Osteoblast (primary cell): ENCODE measurements around the gene HMCN1. TPM values are rescaled to one million over a fixed set of nuclear protein-coding genes. Genes with fewer than 3 reads are reported as not detected.

ENCODE experiments used
- DNase-seq: peaks from one replicate; pipeline ENCODE4 v3.0.0; 2011; ENCODE audit warnings: low spot score, mixed read lengths; ENCODE audit not compliant: insufficient read length; ENCODE audit errors: missing footprints
- H2AFZ ChIP-seq: 2 replicates; pipeline ENCODE4 v1.6.0; 2011; ENCODE audit warnings: mild to moderate bottlenecking, low read length
- H3K27ac ChIP-seq: 2 replicates; pipeline ENCODE4 v1.5.1; 2011; ENCODE audit warnings: mild to moderate bottlenecking, low read depth, low read length, moderate library complexity
- H3K27me3 ChIP-seq: 2 replicates; pipeline ENCODE4 v1.6.0; 2012; ENCODE audit warnings: mild to moderate bottlenecking, control low read depth, inconsistent platforms, low read length, moderate library complexity; ENCODE audit not compliant: insufficient read depth
- H3K36me3 ChIP-seq: 2 replicates; pipeline ENCODE4 v1.5.1; 2011; ENCODE audit warnings: mild to moderate bottlenecking, low read length, control low read depth, moderate library complexity; ENCODE audit not compliant: insufficient read depth
- H3K4me1 ChIP-seq: 2 replicates; pipeline ENCODE4 v1.5.1; 2011; ENCODE audit warnings: mild to moderate bottlenecking, low read length, control low read depth, moderate library complexity; ENCODE audit not compliant: insufficient read depth
- H3K4me2 ChIP-seq: 2 replicates; pipeline ENCODE4 v1.6.0; 2011; ENCODE audit warnings: mild to moderate bottlenecking, low read length; ENCODE audit not compliant: insufficient read depth
- H3K4me3 ChIP-seq: fragments of 200-600 bp; sonication (generic); 3 replicates; pipeline ENCODE4 v1.5.1; 2012; ENCODE audit warnings: mild to moderate bottlenecking, low read length, inconsistent platforms; ENCODE audit not compliant: insufficient read depth
- H3K79me2 ChIP-seq: 2 replicates; pipeline ENCODE4 v1.6.0; 2012; ENCODE audit warnings: mild to moderate bottlenecking, low read length, control low read depth, inconsistent platforms; ENCODE audit not compliant: insufficient read depth
- H3K9me3 ChIP-seq: 2 replicates; pipeline ENCODE4 v1.5.1; 2011; ENCODE audit warnings: low read depth, low read length, control low read depth
- H4K20me1 ChIP-seq: 2 replicates; pipeline ENCODE4 v1.6.0; 2012; ENCODE audit warnings: mild to moderate bottlenecking, low read length, control low read depth; ENCODE audit not compliant: insufficient read depth
- total RNA-seq: library from RNA; depleted of rRNA; stranded (reverse); fragments of >200 nt; gene quantifications from 2 replicates; pipeline ENCODE4 v1.2.3, GENCODE V29; 2012
- TF ChIP-seq, protein P1 (sequence below): IDR thresholded peaks from 2 replicates; pipeline ENCODE4 v1.5.1; 2011; ENCODE audit warnings: mild to moderate bottlenecking, low read depth, low read length, moderate library complexity; ENCODE audit errors: extremely low read depth

Gene HMCN1
- total RNA-seq, 1 donor: 178 TPM

DNA sequence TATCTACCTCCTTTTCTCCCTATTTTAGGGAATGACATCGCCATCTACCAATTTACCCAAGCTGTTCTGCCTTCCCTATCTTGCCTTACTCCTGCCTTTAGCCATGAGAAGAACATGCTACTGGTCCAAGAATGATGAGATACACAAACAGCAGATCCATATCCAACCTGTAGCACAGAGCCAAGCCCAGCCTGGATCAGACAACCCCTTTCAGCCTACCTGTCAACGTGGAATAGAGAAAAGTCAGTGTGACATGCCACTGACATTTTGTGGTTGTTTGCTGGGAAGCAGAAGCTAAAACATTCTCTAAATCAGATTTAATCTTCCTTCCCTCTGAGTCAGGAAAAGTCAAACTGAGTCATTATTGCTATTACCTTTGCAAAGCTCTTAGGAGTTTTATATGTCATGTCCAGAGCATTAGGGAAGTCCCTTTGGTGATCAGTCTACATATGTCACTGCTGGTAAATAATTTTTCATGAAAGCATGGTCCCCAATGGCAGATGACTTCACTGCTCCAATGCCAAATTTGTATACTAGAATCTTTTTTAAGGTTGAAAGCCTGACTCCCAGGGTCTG, 497.8 kb downstream of the HMCN1 start:
- Histone ChIP-seq H3K36me3 (no peaks in the 10 kb centered on the region), H2AFZ (no peak overlapping the region), H3K79me2 (no peaks in the 10 kb centered on the region), H3K4me3 (no peak overlapping the region), H3K9me3 (no peaks in the 10 kb centered on the region), H3K27ac (no peak overlapping the region), H4K20me1 (no peaks in the 10 kb centered on the region), H3K4me2 (no peak overlapping the region), H3K27me3 (no peaks in the 10 kb centered on the region), H3K4me1 (peaks cover 6% of the 10 kb centered on the region)
- DNase-seq: no peak
- TF ChIP-seq, protein P1, sequence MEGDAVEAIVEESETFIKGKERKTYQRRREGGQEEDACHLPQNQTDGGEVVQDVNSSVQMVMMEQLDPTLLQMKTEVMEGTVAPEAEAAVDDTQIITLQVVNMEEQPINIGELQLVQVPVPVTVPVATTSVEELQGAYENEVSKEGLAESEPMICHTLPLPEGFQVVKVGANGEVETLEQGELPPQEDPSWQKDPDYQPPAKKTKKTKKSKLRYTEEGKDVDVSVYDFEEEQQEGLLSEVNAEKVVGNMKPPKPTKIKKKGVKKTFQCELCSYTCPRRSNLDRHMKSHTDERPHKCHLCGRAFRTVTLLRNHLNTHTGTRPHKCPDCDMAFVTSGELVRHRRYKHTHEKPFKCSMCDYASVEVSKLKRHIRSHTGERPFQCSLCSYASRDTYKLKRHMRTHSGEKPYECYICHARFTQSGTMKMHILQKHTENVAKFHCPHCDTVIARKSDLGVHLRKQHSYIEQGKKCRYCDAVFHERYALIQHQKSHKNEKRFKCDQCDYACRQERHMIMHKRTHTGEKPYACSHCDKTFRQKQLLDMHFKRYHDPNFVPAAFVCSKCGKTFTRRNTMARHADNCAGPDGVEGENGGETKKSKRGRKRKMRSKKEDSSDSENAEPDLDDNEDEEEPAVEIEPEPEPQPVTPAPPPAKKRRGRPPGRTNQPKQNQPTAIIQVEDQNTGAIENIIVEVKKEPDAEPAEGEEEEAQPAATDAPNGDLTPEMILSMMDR: no peak

DNA sequence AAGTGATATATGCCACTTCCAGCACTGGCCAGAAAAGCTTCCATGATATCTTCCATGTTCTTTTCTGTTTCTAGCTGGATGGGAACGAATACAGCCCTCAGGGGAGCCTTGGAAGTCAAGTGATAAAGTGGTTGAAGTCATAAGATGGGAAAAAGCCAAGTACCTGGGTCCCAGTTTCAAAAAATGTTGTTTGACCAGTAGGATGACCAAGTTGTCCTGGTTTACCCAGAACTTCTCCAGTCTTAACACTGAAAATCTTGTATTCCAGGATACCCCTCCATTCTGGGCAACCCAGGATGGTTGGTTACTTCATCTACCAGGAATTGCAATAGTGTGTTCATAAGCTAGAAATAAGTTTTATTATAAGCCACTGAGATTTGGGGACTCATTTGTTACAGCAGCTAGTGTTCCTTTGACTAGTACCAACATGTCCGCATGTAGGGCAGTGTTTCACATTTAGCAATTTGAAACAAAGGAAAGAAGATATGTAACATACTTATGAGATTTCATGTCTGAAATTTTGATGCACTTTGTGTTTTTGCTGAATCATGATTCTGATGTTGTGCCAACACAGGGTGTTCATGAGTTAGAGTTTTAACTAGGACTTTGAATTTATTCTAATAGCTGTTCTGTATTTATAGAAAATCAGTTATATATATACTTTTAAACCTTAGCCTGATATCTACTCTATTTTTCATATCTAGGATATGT, 500.9 kb downstream of the HMCN1 start:
- DNase-seq: no peak
- no peak overlapping the region for H2AFZ ChIP-seq
- H3K79me2 ChIP-seq: no peaks in the 10 kb centered on the region
- H3K4me3 ChIP-seq: no peak overlapping the region
- peaks cover 6% of the 10 kb centered on the region for H3K4me1 ChIP-seq
- H3K27ac ChIP-seq: no peak overlapping the region
- H3K4me2 ChIP-seq: no peak overlapping the region
- no peaks in the 10 kb centered on the region for H3K9me3 ChIP-seq
- H4K20me1 ChIP-seq: no peaks in the 10 kb centered on the region
- H3K27me3 ChIP-seq: no peaks in the 10 kb centered on the region
- TF ChIP-seq, protein P1: no peak
- no peaks in the 10 kb centered on the region for H3K36me3 ChIP-seq

GRCh38 chr1:186235696-186236095, 501.5 kb downstream of the HMCN1 start:
- Histone ChIP-seq H2AFZ (no peak overlapping the region), H3K27ac (no peak overlapping the region), H3K9me3 (no peaks in the 10 kb centered on the region), H3K36me3 (no peaks in the 10 kb centered on the region), H4K20me1 (no peaks in the 10 kb centered on the region), H3K4me3 (no peak overlapping the region), H3K4me1 (peaks cover 6% of the 10 kb centered on the region), H3K27me3 (no peaks in the 10 kb centered on the region), H3K4me2 (no peak overlapping the region), H3K79me2 (no peaks in the 10 kb centered on the region)
- TF ChIP-seq, protein P1: no peak
- no peak for DNase-seq

GRCh38 chr1:186236921-186237320, 502.7 kb downstream of the HMCN1 start:
- Histone ChIP-seq H4K20me1 (no peaks in the 10 kb centered on the region), H3K4me2 (peak overlapping the region; percentile 10), H3K36me3 (no peaks in the 10 kb centered on the region), H3K79me2 (no peaks in the 10 kb centered on the region), H3K4me1 (peaks cover 6% of the 10 kb centered on the region), H2AFZ (no peak overlapping the region), H3K27me3 (no peaks in the 10 kb centered on the region), H3K27ac (no peak overlapping the region), H3K4me3 (no peak overlapping the region), H3K9me3 (no peaks in the 10 kb centered on the region)
- TF ChIP-seq, protein P1: no peak
- peak; percentile 62 for DNase-seq
